IgD-negative memory B cell (primary cell): Measurements from ENCODE around the gene GPSM3. TPM values are rescaled to one million over a fixed set of nuclear protein-coding genes. Genes with fewer than 3 reads are reported as not detected.
"Not testable (repeated sequence)": the region's sequence is repeated elsewhere in the genome, so short reads cannot be mapped to it uniquely, and the experiment has no call there.

ENCODE experiments used
- H3K27ac Mint-ChIP-seq, 3 donors: one replicate each; pipeline ENCODE4 v1.8.0; 2020 to 2022; ENCODE audit warnings: mild to moderate bottlenecking in 3 of 3, mixed read lengths in 3 of 3, moderate library complexity in 1 of 3
- H3K27me3 Mint-ChIP-seq: one replicate; pipeline ENCODE4 v1.8.0; 2021; ENCODE audit warnings: mixed read lengths
- H3K36me3 Mint-ChIP-seq: one replicate; pipeline ENCODE4 v1.8.0; 2020; ENCODE audit warnings: mild to moderate bottlenecking, mixed read lengths
- H3K4me1 Mint-ChIP-seq, 3 donors: one replicate each; pipeline ENCODE4 v1.8.0; 2020 to 2022; ENCODE audit warnings: mixed read lengths in 3 of 3, mild to moderate bottlenecking in 1 of 3
- H3K4me3 Mint-ChIP-seq, 4 donors: one replicate each; pipeline ENCODE4 v1.8.0; 2020 to 2022; ENCODE audit warnings: mild to moderate bottlenecking in 4 of 4, mixed read lengths in 4 of 4, moderate library complexity in 3 of 4
- H3K9me3 Mint-ChIP-seq, 3 donors: one replicate each; pipeline ENCODE4 v1.8.0; 2020 to 2021; ENCODE audit warnings: mixed read lengths in 3 of 3, mild to moderate bottlenecking in 1 of 3
- polyA plus RNA-seq: library from polyadenylated mRNA; unstranded; fragments of 300-500 nt; fragmentation: Illumina TruSeq; gene quantifications from one replicate; pipeline ENCODE4 v1.2.3, GENCODE V29; 2021

The GPSM3 gene
- polyA plus RNA-seq, 1 donor from 2014 or later: 156 TPM

DNA sequence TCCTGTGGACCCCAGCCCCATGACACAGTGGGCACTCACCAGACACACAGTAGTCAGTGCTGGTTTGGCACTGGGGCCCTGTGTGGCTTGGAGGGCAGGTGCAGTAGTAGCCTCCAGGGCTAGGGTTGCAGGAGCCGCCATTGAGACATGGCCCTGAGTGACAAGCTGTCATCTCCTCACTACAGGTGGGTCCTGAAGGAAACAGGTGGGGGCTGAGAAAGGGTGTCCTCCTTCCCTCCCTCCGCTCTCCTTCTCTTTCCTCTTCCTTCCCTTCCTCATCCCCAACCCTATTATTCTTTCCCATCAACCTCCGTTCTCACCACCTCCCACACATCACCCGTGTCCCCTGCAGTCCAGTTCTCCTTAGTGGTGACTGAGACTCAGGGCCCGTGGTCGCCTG lies 21.2 kb upstream of the GPSM3 start:
- H3K27me3 Mint-ChIP-seq: peaks cover 3% of the 10 kb centered on the region
- peaks cover 3 to 6% (median 5%) of the 10 kb centered on the region in 3 donors for H3K4me1 Mint-ChIP-seq
- H3K9me3 Mint-ChIP-seq: no peaks in the 10 kb centered on the region
- H3K4me3 Mint-ChIP-seq: no peak overlapping the region
- H3K27ac Mint-ChIP-seq: no peak overlapping the region
- H3K36me3 Mint-ChIP-seq: no peaks in the 10 kb centered on the region

DNA sequence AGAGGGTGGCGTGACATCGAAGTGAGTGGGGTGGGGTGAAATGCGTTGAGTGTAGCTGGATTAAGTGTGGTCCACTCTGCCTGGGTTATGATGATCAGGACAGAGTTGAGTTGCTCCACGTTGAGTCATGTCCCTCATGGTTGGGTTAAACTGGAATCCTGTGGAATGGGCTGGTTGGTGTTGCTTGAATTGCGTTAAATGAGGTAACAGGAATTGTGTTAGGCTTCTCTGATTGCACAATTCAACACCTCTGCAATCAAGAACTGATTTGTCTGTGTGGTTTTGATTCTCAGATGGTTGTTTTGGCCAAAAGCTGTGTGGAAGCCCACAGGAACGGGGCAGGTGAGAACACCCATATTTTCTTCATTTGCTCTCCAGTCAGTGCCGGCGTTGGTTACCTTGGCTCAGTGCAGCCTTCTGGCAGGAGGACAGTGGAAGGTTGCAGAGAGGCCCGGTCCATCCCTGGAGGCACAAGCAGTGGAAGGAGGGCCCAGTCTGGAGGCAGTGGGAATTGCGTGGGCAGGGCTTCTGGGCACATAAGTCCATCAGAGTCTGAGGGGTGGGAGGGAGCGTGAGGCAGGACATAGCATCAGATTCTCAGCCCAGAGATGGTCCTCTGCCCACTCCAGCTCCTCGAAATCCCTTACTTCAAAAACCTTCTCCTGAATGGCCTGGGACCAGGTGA lies 19.8 kb upstream of the GPSM3 start:
- Mint-ChIP-seq H3K36me3 (no peaks in the 10 kb centered on the region), H3K4me3 (no peak overlapping the region), H3K27me3 (no peaks in the 10 kb centered on the region), H3K27ac (peak overlapping the region in 1 of 3 donors; percentile 33), H3K4me1 (peaks cover 5 to 6% (median 6%) of the 10 kb centered on the region in 3 donors), H3K9me3 (no peaks in the 10 kb centered on the region)

DNA sequence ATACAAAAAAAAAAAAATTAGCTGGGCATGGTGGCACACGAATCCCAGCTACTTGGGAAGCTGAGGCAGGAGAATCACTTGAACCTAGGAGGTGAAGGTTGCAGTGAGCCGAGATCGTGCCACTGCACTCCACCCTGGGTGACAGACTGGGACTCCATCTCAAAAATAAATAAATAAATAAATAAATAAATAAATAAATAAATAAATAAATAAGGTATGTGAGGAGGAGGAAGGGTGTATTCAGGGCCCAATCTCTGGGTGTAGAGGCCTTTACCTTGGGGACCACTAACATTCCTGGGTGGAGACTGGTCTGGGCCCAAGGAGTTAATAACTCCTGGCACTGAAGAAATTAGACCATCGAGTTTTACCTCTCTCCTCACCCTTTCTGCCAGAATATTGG lies 19.0 kb upstream of the GPSM3 start:
- H3K4me3 Mint-ChIP-seq, H3K27ac Mint-ChIP-seq, H3K4me1 Mint-ChIP-seq, H3K9me3 Mint-ChIP-seq, H3K36me3 Mint-ChIP-seq, H3K27me3 Mint-ChIP-seq: not testable (repeated sequence)

DNA sequence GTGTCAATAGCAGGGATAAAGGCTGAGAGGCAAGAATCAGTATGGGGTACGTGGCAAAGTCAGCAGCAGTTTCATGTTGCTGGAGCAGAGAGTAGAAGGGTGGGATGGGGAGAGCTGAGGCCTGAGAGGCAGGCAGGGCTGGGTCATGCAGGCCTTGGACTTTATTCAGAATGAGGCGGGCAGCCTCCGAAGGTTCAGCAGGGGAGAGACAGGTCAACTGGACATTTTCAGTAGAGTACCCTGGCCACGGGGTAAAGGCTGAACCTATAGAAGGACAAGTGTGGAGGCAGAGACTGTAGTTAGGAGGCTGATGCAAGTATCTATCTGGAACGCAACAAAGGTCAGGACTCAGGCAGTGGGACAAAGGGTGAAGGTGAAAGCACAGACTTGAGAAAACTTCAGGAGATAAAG lies 17.8 kb upstream of the GPSM3 start:
- H3K4me1 Mint-ChIP-seq: peaks cover 5 to 6% (median 6%) of the 10 kb centered on the region in 3 donors
- no peaks in the 10 kb centered on the region for H3K36me3 Mint-ChIP-seq
- H3K27ac Mint-ChIP-seq: no peak overlapping the region
- no peaks in the 10 kb centered on the region for H3K9me3 Mint-ChIP-seq
- no peak overlapping the region for H3K4me3 Mint-ChIP-seq
- H3K27me3 Mint-ChIP-seq: no peaks in the 10 kb centered on the region

DNA sequence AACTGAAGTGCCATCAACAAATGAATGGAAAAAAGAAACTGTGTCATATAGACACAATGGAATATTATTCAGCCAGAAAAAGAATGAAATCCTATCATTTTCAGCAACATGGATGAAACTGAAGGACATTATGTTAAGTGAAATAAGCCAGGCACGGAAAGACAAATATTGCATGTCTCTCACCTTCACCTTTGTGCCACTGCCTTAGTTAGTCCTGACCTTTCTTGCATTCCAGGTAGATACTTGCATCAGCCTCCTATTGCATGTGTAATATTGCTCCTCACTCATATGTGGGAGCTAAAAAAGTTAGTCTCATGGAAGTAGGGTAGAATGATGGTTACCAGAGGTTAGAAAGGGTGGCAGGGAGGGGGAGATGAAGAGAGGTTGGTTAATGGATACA lies 16.6 kb upstream of the GPSM3 start:
- H3K4me1 Mint-ChIP-seq: peaks cover 4 to 11% (median 7%) of the 10 kb centered on the region in 3 donors
- no peak overlapping the region for H3K27ac Mint-ChIP-seq
- H3K27me3 Mint-ChIP-seq: peaks cover 3% of the 10 kb centered on the region
- H3K9me3 Mint-ChIP-seq: no peaks in the 10 kb centered on the region
- no peaks in the 10 kb centered on the region for H3K36me3 Mint-ChIP-seq
- no peak overlapping the region for H3K4me3 Mint-ChIP-seq

DNA sequence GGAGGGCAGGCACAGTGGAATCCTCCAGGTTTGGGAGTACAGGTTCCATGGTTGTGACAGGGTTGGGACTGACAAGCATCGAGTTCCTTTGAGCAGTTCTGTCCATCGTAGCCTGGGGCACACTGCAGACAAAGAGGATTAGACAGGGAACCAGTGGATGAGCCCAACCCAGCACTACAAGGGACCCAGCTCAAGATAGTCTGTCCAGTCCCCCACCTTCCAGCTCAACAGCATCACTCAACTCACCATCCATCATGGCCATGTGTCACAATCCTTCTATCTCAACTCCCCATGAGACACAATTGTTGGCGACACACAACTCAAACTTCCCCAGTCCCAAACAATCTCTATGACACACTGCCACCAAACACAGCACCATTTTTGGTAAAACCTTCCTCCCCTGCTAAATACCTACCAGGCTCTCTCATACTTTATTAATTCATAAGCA lies 11.8 kb upstream of the GPSM3 start:
- H3K27ac Mint-ChIP-seq: no peak overlapping the region
- peaks cover 0 to 2% (median 0%) of the 10 kb centered on the region in 3 donors for H3K9me3 Mint-ChIP-seq
- no peaks in the 10 kb centered on the region for H3K36me3 Mint-ChIP-seq
- H3K4me1 Mint-ChIP-seq: peaks cover 4 to 11% (median 6%) of the 10 kb centered on the region in 3 donors
- H3K27me3 Mint-ChIP-seq: peaks cover 3% of the 10 kb centered on the region
- H3K4me3 Mint-ChIP-seq: no peak overlapping the region

DNA sequence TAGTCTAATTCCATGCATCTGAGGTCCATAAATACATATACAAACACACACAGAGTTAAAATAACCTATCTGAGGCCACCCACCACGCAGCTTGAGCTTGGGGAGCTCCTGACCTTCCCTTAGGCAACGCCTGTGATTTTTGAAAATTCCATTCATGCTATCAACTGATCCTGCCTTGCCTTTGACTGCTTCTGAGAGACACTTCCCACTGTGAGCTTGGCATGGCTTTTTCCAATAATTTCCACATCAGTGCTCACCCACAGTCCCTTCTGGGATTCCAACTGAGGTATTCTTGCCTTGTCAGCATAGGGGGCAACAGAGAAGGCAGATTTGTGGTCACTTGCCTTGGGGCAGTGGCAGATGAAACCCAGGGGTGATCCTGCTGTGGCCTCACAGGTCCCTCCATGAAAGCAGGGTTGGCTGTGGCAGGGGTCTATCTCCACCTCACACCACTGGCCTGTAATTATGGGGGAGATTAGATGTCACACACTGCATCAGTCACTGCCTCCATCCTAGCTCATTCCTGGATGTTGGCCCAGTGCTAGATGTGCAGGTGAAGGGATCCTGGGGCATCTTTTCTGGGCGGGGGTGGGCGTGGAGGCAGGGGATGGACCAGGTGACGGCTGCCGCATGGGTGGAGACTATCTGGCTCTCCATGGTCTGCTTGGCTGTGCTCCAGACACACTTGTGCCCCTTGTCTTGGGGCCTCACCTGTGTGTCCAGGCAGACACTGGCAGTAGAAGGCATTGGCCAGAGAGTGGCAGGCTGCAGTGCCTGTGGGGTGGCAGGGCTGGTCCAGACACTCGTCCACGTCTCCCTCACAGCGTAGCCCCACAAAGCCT lies 11.2 kb upstream of the GPSM3 start:
- Mint-ChIP-seq H3K4me3 (no peak overlapping the region), H3K27ac (no peak overlapping the region), H3K9me3 (peaks cover 0 to 2% (median 0%) of the 10 kb centered on the region in 3 donors), H3K27me3 (peaks cover 3% of the 10 kb centered on the region), H3K36me3 (no peaks in the 10 kb centered on the region), H3K4me1 (peaks cover 4 to 11% (median 6%) of the 10 kb centered on the region in 3 donors)

DNA sequence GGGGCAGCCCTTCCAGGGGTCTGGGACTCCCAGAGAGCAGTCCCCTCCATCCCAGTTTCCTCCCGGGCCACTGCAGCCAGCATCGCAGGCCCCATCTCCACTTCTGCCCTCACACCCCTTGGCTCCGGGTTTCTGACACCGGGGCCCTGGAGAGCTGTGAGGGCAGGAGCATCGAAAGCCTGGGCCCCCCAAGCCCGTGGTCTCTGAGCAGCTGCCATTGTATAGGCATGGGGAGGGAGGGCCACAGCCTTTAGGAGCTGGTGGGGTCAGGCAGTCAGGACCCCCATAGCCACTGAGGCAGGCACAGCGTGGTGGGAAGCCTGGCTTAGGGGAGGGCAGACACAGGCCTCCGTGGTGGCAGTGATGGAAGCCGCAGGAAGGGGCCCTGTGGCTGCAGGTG lies 9.7 kb upstream of the GPSM3 start:
- Mint-ChIP-seq H3K27me3 (peaks cover 3% of the 10 kb centered on the region), H3K4me1 (peaks cover 1 to 6% (median 2%) of the 10 kb centered on the region in 3 donors), H3K9me3 (peaks cover 0 to 2% (median 0%) of the 10 kb centered on the region in 3 donors), H3K36me3 (no peaks in the 10 kb centered on the region), H3K4me3 (no peak overlapping the region), H3K27ac (peak overlapping the region in 1 of 3 donors; percentile 67)

DNA sequence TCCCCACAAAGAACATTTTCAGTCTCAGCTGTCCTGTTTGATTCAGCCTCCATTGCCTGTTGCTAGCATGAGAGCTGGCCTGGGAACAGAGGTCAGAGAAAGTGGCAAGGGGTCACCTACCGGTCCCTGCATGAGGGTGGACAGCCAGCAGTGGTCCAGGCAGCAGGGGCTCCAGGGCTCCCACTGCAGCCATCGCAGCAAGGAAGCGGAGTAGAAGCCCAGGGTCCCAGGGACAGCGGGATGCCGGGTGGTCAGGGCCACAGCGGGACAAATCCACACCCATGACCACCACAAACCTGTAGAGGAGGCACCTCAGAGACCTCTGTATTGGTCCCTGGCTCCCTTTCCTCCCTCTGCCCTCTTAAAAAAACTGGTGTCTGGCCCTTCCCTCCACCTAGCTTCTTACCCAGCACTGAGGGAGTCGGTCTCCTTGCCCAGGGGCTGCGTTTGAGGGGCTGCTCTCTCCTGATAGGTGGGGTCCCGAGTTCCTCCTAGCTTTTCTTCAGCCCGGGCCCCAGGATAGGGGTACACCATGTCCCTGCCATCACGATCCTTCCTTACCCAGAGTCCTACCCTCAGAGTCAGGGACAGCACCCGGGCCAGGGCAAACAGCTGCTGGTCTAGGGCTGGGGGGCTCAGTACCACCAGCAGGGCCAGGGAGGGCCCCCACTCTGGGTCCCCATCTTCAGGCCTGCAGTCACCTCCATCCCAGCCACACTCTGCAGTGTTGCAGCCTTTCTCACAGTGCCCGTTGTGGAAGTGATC lies 8.4 kb upstream of the GPSM3 start:
- peak overlapping the region in 1 of 4 donors; percentile 41 for H3K4me3 Mint-ChIP-seq
- H3K27me3 Mint-ChIP-seq: peaks cover 3% of the 10 kb centered on the region
- peak overlapping the region in 1 of 3 donors; percentile 42 for H3K27ac Mint-ChIP-seq

DNA sequence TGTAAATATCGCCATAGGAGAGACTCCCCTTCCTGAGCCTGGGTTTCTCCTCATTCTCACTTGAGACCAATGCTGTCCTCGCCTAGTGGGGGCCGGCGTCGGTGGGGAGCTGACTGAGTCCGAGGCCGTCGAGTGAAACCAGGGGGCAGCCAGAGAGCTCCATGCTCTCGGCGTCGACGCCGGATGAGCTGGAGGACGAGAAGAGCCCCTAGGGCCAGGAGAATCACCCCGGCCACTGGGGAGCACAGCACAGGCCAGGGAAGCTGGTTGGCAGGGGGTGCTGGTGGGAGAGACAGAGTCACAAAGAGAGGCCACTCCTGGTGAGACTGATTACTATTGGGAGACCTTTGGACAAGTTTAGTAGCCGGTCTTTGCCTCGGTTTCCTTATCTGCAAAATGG lies 6.4 kb upstream of the GPSM3 start:
- H3K4me3 Mint-ChIP-seq: peak overlapping the region in 1 of 4 donors; percentile 92
- no peaks in the 10 kb centered on the region for H3K36me3 Mint-ChIP-seq
- H3K27me3 Mint-ChIP-seq: no peaks in the 10 kb centered on the region
- H3K4me1 Mint-ChIP-seq: peaks cover 14 to 19% (median 17%) of the 10 kb centered on the region in 3 donors
- peaks cover 0 to 2% (median 0%) of the 10 kb centered on the region in 3 donors for H3K9me3 Mint-ChIP-seq
- H3K27ac Mint-ChIP-seq: peak overlapping the region in 1 of 3 donors; percentile 70

More for the DNA sequence above, 8.4 kb upstream of the GPSM3 start:
- Mint-ChIP-seq H3K9me3 (peaks cover 0 to 2% (median 0%) of the 10 kb centered on the region in 3 donors), H3K36me3 (no peaks in the 10 kb centered on the region), H3K4me1 (peaks cover 6 to 7% (median 6%) of the 10 kb centered on the region in 3 donors)

DNA sequence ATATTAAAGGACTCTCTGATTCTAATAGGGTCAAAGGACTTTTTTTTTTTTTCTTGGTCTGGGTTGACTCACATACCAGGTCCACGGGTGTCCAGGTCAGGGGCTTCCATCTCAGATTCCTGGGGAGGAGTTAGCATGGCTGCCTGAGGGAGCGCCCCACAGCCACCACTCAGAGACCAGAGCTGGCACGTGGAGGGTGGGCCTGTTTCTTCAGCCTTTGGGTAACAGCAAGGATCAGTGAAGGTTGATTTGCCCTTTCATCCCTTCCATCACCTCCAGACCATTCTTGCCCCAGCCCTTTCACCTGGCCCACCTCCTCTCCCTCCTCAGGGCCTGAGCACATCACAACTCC lies 5.9 kb upstream of the GPSM3 start:
- no peaks in the 10 kb centered on the region for H3K27me3 Mint-ChIP-seq
- peak overlapping the region in 1 of 3 donors; percentile 96 for H3K27ac Mint-ChIP-seq
- H3K36me3 Mint-ChIP-seq: no peaks in the 10 kb centered on the region
- no peaks in the 10 kb centered on the region for H3K9me3 Mint-ChIP-seq
- peak overlapping the region in 2 of 4 donors; percentile 68 to 92 for H3K4me3 Mint-ChIP-seq
- peaks cover 19 to 24% (median 22%) of the 10 kb centered on the region in 3 donors for H3K4me1 Mint-ChIP-seq

DNA sequence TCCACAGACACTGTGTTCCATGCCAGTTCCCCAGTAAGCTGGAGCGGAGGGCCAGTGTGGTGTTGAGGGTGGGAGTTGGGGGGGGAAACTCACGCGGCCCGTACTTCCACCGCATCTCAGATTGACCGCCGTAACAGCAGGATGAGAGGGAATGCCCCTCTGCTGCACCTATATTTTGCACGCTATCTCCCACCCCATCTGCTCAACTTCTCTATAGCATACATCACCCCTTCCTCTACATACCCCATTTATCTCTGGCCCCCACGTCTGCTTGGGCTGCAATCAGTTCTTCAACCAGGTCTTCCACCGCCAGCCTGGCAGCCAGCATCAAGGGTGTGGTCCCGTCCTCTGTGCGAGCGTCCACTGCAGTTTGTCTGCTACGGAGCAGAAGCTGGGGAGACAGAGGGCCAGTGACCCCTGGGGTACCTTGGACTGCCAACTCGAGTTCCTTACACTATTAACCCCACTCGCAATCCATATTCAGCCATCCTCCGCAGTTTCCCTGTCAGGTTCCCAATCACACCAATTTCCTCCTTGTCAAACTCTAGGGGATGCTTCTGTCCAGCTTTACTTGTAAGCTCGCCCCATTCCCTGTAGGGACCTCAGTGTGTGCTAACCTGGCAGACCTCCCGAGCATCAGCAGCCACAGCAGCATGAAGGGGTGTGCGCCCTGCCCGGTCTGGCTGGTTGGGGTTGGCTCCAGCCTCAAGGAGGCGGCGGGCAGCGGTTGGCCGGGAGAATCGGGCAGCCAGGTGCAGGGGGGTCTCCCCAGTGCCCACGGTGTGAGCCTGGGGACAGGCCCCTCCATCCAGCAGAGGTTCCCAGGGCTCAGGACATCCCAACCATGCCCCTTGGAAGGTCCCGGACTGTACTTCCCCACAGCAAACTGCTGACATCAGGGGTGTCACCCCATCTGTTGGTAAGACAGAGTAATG lies 4.5 kb upstream of the GPSM3 start:
- Mint-ChIP-seq H3K9me3 (no peaks in the 10 kb centered on the region), H3K4me1 (peaks cover 21 to 24% (median 22%) of the 10 kb centered on the region in 3 donors), H3K27me3 (no peaks in the 10 kb centered on the region), H3K4me3 (peak overlapping the region; percentile 92 to 99 (median 98)), H3K36me3 (no peaks in the 10 kb centered on the region), H3K27ac (peak overlapping the region; percentile 96 to 100 (median 99))

DNA sequence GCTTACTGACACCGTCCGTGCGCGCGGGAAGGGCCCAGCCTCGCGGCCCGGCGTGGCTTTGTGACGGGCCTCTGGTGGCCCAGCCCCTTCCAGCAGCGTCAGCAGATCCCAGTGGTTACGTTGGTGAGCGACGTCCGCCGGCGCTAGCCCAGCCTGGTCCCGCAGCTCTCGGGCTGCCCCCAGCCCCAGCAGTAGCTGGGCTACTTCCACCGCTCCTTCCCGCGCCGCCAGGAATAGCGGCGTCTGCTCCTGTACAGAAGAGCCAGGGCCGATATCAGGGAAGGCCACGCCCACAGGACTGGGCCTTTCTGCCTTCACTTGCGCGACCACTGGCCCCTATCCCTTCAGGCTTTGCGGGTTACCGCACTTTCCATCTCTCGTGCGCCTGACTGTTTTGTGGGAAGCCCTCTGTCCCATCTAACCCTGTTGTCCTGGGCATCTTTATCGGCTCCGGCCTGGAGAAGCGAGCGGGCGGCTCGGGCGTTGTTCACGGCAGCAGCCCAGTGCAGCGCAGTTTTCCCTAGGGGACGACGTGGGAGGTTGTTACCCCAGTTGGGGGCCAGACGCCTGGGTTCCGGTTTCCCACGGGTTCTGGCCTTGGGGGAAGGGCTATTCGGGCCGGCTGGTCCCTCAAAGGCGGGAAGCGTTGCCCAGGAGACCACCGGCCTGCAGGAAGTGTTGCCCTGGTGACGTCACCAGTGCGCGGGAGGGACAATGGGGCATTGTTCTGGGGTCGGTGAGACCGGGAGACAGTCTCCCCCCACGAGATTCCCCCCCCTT lies 3.6 kb upstream of the GPSM3 start:
- Mint-ChIP-seq H3K4me1 (peaks cover 21 to 24% (median 22%) of the 10 kb centered on the region in 3 donors), H3K27ac (peak overlapping the region; percentile 96 to 100 (median 99)), H3K4me3 (peak overlapping the region; percentile 92 to 99 (median 98)), H3K36me3 (peaks cover 3% of the 10 kb centered on the region), H3K9me3 (no peaks in the 10 kb centered on the region), H3K27me3 (no peaks in the 10 kb centered on the region)
